AG09309 (cell line): ENCODE data around the gene CD34.

Source experiments
- DNase-seq: peaks from one replicate; pipeline ENCODE4 v3.0.0-alpha.2; 2010; ENCODE audit warnings: low read depth
- H3K4me3 ChIP-seq: 2 replicates; pipeline ENCODE4 v1.5.1; 2011; ENCODE audit warnings: mild to moderate bottlenecking, low read depth, low read length, moderate library complexity; ENCODE audit not compliant: control insufficient read depth
- CTCF ChIP-seq: IDR thresholded peaks from 2 replicates; pipeline ENCODE4 v1.5.1; 2011; ENCODE audit warnings: mild to moderate bottlenecking, low read depth, low read length, inconsistent platforms; ENCODE audit not compliant: insufficient read depth, control insufficient read depth; ENCODE audit errors: missing control alignments

The CD34 gene

DNA sequence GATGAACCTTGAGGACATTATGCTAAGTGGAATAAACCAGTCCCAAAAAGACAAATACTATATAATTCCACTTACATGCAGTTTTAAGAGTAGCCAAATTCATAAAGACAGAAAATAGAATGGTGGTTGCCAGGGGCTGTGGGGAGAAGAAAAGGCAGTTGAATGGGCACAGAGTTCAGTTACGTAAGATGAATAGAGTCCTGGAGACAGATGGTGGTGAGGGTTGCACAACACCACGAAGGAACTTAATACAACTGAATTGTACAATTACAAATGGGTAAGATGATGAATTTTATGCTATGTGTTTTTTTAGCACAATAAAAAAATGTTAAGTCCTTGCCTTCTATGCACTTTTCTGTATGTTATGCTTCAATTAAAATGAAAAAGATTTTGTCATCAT is 66.6 kb downstream of the CD34 start:
- no peak overlapping the region for H3K4me3 ChIP-seq
- no peak for DNase-seq
- TF ChIP-seq CTCF, result no peak

DNA sequence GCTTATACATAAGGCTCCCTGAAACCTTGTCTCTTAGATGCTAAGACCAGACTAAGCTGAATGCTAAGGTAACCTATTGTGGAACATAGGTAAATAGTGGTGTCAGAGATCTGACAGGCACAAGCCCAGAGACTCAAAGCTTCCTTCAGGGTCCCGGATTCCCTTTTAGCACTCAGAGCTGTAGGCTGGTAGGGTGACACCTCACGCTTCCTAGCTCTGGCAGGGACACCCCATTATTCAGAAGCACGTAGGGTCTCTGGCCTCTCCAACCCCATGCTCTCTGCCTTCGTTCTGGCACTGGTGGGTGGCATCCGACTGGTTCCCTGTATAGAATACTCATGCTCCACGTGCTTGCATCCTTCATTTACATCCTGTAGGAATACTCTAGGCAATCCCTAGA is 68.4 kb downstream of the CD34 start:
- H3K4me3 ChIP-seq, result no peak overlapping the region
- no peak for TF ChIP-seq CTCF
- no peak for DNase-seq

GRCh38 chr1:207841901-207842300 is 69.0 kb downstream of the CD34 start:
- no peak overlapping the region for H3K4me3 ChIP-seq
- TF ChIP-seq CTCF, result no peak
- no peak for DNase-seq

DNA sequence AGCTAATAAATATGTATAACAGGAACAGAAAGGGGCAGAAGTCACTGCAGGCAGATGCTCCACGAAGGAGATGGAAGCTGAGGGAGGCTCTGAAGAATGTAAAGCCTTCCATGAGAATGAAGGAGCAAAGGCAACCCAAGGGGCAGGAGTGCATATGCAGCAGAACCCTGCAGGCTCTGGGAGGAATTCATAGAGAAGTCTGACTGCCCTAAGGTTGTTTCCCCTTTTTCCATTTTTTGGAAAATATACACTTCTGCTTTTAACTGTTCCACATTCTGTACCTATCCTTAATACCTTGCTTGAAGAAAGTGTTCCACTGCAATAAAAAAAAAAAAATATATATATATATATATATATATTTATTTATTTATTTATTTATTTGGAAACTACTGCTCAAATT is 69.6 kb downstream of the CD34 start:
- no peak overlapping the region for H3K4me3 ChIP-seq
- no peak for TF ChIP-seq CTCF
- no peak for DNase-seq

DNA sequence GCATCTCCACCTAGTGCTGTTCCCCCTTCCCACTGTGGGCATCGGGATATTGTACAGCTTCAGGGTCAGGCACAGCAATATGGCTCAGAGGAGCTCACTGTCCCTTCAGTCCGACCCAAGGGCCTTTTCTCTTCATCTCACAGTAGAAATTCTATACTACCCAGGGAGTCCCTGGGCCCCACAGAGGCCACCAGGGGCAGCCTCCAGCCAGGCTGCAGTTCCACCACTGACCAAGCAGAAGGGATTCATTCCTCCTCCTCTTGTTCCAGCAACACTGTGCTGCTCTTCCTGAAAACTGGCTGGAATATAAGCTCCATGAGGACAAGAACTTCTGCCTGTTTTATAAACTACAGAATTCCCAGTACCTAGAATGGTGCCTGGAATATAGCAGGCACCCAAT is 70.5 kb downstream of the CD34 start:
- H3K4me3 ChIP-seq, result no peak overlapping the region
- TF ChIP-seq CTCF, result no peak
- DNase-seq, result no peak

DNA sequence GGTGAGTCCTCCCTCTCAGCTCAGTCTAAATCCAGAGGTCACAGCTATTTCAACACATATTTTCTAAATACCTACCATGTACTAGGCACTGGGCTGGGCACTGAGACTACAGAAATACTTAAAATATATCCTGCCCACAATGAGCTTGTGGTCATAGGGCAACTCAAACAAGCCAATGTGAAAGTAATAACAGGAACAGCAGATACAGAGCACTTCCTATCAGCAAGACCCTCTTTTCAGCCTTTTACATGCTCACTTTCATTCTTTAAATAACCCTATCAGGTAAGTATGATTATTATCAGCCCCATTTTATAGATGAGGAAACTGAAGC is 71.9 kb downstream of the CD34 start:
- DNase-seq, result no peak
- no peak overlapping the region for H3K4me3 ChIP-seq
- TF ChIP-seq CTCF, result no peak
